HL-60/S4 treated with phorbol 12-myristate 13-acetate at 8.2 ng/mL for 4 days and 3 days (cell line): ENCODE results near the gene PDE4D.
"Not testable (repeated sequence)": the region's sequence is repeated elsewhere in the genome, so short reads cannot be mapped to it uniquely, and the experiment has no call there.

Experiments
- in situ Hi-C: fragments of 300-500 bp; cut with MboI; formaldehyde crosslinking; loops from 2 replicates; pipeline ENCODE4 v1.15.0; 2022; ENCODE audit warnings: low sequenced_read_pairs

PDE4D gene

DNA sequence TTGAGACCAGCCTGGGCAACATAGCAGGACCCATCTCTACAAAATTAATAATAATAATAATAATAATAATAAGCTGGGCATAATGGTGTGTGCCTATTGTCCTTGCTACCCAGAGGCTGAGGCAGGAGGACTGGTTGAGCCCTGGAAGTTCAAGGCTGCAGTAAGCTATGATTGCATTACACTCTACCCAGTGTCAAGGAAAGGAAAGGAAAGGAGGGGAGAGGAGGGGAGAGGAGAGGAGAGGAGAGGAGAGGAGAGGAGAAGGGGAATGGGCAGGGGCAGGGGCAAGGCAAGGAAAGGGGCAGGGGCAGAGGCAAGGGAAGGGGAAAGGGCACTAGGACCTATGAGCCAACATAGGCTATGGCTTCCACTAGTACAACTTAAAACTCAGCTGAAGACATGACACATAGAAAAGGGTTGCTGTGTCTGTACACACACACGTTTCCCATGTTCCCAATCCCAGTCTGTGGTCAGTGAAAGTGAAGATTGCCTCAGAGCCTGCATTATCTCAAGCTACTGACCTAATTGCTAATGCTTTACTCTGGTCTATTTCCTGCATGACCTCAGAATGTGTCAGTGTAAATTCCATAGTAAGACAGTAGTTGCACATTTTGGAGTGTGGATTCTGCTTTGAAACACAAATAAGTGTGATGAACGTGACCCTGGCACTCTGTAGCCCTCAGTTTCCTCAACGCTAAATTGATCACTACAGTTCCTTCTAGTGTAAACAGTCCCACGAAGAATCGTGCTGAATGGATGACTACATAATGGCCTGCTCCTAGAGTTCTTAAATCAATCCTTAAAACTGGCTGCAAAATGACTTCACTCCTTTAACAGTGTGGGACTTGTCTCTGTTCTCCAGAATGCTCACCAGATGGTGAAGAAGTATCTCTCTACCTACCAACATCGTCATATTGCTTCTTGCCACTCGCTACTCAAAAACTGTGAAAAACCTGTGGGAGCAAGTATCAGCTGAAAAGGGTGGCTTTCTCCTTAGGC lies 813.6 kb downstream of the PDE4D start:
- in situ Hi-C loops = no loop called here

GRCh38 chr5:59071755-59072549 lies 821.6 kb downstream of the PDE4D start:
- in situ Hi-C loops = no loop called here

- in situ Hi-C loops = no loop called here
Measured at GRCh38 chr5:59069438-59070079, 824.0 kb downstream of the PDE4D start.

GRCh38 chr5:59067956-59068656 lies 825.4 kb downstream of the PDE4D start:
- in situ Hi-C loops = no loop called here

DNA sequence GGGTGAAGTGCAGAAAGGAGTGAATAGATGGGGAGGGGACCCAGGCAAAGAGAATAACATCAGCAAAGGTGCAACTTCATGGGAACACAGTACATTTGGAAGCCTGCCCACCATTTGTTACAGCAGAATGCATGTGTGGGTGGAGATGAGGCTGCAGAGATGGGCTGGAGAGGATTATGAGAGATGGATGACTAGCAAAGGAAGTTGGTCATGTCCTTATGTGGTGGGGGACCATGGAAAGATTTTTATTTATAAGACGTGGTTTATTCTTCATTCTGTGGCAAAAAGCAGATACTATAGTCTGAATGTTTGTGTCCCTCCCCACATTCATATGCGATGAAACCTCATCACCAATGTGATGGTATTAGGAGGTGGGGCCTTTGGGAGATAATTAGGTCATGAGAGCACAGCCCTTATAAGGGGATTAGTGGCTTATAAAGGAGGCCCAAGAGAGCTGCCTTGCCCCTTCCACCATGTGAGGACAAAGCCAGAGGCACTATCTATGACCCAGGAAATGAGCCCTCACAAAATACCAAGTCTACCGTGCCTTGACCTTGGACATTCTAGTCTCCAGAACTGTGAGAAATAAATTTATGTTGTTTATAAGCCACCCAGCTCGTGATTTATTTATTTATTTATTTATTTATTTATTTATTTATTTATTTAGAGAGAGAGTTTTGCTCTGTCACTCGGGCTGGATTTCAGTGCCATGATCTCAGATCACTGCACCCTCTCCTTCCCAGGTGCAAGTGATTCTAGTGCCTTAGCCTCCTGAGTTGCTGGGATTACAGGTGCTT lies 827.0 kb downstream of the PDE4D start:
- in situ Hi-C loops = no loop called here

DNA sequence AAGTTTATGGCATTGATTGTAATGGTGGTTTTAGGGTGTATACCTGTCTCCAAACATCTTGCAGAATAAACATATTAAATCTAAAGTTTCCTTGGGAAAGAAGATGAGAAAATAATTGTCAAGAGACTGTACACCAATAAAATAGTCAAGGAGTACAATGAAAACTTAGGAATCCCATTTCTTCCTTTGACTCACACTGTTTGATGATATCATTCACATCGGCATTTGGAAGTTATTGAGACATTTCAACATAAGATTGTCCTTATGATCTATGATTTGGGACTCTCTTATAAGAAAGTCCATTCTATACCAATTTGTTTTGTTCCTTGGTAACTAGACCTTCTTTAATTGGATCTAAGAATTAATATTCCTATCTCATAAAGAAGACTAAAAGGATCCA lies 828.0 kb downstream of the PDE4D start:
- in situ Hi-C loops = no loop called here

DNA sequence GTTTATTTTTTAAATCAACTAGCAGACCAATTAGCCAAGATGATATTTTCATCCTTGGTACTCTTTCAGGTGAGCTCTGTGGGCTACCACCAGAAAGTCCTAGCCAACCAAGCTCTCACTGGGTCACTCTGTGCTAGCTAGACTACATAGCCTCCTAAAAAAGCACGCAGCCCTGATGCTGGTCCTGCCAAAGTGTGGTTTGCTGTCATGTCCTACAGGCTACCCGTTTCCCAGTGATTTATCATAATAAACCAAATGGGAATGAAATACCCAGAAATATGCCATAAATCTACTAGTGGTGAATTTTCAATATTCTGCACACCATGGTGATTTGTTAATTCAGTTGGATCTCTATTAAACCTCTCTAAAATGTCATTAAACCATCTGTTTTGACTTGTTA lies 829.2 kb downstream of the PDE4D start:
- in situ Hi-C loops = no loop called here

- in situ Hi-C loops = no loop called here
Measured at GRCh38 chr5:59062986-59063683, 830.4 kb downstream of the PDE4D start.

DNA sequence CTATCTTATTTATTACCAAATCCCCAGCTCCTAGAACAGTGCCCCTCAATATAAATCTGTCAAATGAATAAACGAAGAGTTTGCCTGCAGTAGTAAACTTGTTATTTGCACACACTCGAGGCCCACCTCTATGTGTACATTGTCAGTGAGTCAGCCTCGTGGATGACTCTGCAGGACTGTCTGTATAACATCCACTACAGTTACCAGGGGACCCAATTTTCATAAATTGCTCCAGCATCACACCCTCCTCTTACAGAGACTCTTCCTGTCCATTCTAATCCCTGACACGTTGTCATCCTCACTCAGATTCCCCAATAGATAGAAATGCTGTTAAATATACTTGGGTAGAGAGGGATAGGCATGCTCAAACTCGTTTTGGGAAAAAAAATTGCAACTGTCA lies 832.1 kb downstream of the PDE4D start:
- in situ Hi-C loops = no loop called here

GRCh38 chr5:59058969-59059687 lies 834.4 kb downstream of the PDE4D start:
- in situ Hi-C loops = no loop called here

DNA sequence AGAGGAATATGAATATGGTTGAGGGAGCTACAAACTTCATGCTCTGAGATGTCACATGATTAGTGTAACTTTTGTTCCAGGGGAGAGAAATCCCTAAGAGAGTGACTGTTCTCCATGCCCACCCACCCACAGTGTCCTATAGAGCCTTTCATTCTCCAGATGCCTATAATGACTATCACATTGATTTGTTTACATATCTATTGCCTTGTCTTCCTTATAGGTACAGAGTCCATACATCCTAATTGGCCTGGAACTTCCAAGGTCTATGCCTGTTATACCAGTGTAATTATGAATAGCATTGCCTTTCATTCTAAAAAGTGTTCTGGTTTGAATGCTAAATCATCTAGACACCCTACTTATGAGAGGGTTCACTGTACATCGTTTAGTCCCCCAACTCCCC lies 835.3 kb downstream of the PDE4D start:
- in situ Hi-C loops = no loop called here

- in situ Hi-C loops = not testable (repeated sequence)
Measured at GRCh38 chr5:59056599-59056998, 836.9 kb downstream of the PDE4D start.

- in situ Hi-C loops = no loop called here
Measured at GRCh38 chr5:59055745-59056448, 837.6 kb downstream of the PDE4D start.

DNA sequence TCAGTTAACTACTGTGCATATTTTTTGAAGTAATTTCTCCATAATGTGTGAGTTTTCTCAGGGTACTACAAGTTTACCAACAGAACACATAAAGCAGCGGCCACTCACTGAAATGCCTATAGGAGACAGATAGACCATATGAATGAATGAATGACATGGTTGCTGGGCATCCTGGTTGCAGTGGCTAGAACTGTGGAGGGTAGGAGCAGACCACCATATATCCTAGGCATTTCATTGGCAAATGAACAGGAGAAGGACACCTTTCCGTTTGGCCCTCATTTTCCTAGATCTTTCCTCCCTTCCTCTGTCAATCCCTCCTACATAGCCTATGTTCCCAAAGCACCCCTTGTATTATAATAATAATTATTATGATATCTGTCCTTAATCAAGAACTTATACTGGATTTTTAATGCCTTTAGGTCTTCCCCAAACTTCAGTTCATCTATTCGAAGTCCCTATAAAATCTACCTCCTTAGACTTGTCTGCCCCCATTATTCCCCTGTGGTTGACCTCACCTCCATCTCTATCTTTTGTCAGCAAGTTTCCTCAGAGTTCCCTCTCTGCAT lies 838.5 kb downstream of the PDE4D start:
- in situ Hi-C loops = no loop called here

GRCh38 chr5:59051951-59052350 lies 841.6 kb downstream of the PDE4D start:
- in situ Hi-C loops = no loop called here

- in situ Hi-C loops = loop anchor here (25.0 kb wide), 1 partner anchor 88 kb away; no protein-coding TSS in a partner anchor
Measured at GRCh38 chr5:59049095-59049494, 844.4 kb downstream of the PDE4D start.

DNA sequence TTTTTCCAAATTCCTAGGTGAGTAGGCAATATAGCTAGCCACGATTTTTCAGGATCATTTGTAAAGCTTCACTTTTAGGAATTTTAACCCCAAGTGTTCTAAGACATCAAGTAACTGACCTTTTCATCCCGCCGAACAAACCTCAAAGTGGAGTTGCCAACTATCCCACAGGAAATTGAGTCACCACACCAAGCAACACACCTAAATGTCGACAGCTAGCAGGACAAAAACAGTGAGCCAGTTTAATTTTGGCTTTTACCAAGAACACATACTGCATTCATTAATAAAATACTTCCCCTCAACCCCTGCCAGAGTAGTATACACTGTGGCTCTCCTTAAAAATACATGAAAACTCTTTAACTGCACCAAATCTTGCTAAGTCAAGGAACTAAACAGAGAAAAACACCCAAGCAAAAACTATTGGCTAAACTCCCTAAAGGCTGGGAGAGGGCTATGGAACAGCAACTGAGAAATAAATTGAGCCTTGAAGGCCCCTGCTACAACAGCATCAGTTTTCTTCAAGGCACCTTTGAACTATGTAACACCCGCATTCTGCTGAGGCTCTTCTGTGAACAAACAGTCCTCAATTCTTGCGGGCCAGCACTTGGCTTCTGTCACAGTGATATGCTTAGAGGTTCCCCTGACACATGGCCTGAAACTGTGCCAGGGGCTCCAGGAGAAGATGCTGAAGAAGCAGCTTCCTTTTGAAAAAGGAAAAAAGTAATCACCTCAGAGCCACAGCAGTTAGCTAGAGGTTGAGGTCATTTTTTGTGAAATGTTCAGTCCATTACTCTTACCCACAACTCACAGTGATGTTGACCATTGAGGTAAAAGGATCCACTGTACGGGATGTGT lies 851.1 kb downstream of the PDE4D start:
- in situ Hi-C loops = loop anchor here (25.0 kb wide), 1 partner anchor 95 kb away; no protein-coding TSS in a partner anchor
